ENCODE data around the gene VKORC1L1.
"Not testable (repeated sequence)": the region's sequence is repeated elsewhere in the genome, so short reads cannot be mapped to it uniquely, and the experiment has no call there.

Gene VKORC1L1

GRCh38 chr7:65892161-65892560, 19.3 kb downstream of the VKORC1L1 start:
- no peak for DNase-seq (ENCODE audit: low spot score)
- in situ Hi-C loops (cut with MboI; ENCODE audit: low sequenced_read_pairs, unreplicated experiment), result no loop called here
- TF ChIP-seq, protein P1, sequence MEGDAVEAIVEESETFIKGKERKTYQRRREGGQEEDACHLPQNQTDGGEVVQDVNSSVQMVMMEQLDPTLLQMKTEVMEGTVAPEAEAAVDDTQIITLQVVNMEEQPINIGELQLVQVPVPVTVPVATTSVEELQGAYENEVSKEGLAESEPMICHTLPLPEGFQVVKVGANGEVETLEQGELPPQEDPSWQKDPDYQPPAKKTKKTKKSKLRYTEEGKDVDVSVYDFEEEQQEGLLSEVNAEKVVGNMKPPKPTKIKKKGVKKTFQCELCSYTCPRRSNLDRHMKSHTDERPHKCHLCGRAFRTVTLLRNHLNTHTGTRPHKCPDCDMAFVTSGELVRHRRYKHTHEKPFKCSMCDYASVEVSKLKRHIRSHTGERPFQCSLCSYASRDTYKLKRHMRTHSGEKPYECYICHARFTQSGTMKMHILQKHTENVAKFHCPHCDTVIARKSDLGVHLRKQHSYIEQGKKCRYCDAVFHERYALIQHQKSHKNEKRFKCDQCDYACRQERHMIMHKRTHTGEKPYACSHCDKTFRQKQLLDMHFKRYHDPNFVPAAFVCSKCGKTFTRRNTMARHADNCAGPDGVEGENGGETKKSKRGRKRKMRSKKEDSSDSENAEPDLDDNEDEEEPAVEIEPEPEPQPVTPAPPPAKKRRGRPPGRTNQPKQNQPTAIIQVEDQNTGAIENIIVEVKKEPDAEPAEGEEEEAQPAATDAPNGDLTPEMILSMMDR (IDR thresholded peaks at IDR 0.05; ENCODE audit: borderline replicate concordance, control extremely low read depth, extremely low read depth, insufficient read depth, missing control alignments), result no peak

DNA sequence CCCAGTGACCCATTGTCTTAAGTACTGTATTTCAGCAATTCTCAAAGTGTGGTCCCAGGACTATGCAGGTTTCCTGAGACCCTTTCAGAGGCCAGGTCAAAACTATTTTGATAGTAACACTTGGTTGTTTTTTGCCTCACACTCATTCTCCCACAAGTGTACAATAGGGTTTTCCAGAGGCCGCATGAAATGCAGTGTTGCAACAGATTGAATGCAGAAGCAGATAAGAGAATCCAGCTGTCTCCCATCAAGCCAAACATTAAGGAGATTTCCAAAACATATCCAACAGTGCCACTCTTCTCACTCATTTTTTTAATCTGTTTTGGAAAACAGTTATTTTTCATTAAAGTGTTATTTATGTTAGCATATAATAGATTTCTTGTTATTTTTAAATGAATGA, 20.0 kb downstream of the VKORC1L1 start:
- no peak for DNase-seq (ENCODE audit: low spot score)
- TF ChIP-seq, protein P1 (IDR thresholded peaks at IDR 0.05; ENCODE audit: borderline replicate concordance, control extremely low read depth, extremely low read depth, insufficient read depth, missing control alignments), result no peak
- in situ Hi-C loops (cut with MboI; ENCODE audit: low sequenced_read_pairs, unreplicated experiment), result no loop called here

DNA sequence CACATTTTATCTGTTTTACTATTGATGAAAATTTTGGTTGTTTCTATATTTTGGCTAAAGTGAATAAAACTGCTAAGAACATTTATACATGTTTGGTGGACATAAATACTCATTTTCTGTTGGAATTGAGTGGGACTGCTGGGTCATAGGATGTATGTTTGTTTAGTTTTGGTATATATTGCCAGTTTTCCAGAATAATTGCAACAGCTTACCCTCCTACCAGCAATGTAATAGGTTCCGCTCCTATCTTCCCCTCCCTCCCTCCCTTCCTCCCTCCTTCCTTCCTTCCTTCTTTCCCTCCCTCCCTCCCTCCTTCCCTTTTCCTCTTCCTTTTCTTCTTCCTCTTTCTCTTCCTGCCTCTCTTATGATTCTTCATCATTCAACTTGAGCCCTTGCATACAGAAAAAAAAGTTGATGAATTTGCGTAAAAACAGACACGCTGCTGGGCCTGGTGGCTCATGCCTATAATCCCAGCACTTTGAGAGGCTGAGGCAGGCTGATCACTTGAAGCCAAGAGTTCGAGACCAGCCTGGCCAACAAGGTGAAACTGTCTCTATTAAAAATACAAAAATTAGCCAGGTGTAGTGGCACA, 23.5 kb downstream of the VKORC1L1 start:
- TF ChIP-seq, protein P1 (IDR thresholded peaks at IDR 0.05; ENCODE audit: borderline replicate concordance, control extremely low read depth, extremely low read depth, insufficient read depth, missing control alignments), result no peak
- in situ Hi-C loops (cut with MboI; ENCODE audit: low sequenced_read_pairs, unreplicated experiment), result no loop called here
- no peak for DNase-seq (ENCODE audit: low spot score)

GRCh38 chr7:65897289-65897688, 24.4 kb downstream of the VKORC1L1 start:
- in situ Hi-C loops (cut with MboI; ENCODE audit: low sequenced_read_pairs, unreplicated experiment); DNase-seq (ENCODE audit: low spot score): not testable (repeated sequence)

DNA sequence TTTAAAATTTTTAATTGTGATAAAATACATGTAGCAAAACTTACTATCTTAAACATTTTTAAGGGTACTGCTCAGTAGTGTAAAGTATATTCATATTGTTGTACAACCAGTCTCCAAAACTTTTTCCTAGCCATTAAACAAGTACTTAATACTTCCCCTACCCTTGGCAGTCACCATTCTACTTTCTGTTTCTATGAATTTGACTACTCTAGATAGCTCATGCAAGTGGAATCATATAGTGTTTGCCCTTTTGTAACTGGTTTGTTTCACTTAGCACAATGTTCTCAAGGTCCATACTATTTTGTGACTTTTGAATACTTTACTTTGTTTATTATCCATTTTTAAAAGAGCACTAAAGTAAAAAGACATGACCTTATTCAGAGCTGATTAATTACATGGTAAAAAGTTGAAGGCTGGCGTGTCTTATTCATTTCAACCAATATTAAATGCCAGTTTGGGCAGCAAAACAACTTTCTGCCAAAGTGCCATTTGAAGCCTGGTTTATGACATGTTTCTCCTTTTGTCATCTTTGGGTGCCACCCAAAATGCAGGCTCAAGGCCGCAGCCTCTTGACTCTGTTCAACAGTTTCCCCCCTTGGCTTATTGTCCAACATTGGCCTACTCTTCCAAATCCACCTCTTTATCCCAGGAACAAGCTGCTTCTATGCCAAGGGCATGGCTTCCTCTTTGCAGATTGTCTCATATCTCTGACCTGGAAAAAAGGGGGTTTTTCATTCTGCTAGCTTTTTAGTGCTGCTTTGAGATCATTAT, 26.0 kb downstream of the VKORC1L1 start:
- DNase-seq (ENCODE audit: low spot score); in situ Hi-C loops (cut with MboI; ENCODE audit: low sequenced_read_pairs, unreplicated experiment): not testable (repeated sequence)

DNA sequence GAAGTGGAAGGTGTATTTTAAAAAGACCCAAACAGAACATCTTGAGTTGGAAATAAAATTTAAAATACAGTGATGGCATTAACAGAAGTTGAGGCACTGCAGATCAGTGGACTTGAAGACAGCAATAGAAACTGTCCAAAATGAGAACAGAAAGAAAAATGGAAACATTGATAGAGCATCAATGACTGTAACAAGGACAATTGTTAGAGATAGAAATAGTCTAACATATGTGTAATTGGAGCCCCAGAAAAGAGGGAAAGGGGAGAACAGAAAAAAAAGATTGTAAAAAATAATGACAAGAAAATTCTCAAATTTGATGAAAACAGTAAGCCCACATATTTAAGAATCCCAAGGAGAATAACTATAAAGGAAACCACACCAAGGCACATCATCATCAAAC, 29.4 kb downstream of the VKORC1L1 start:
- in situ Hi-C loops (cut with MboI; ENCODE audit: low sequenced_read_pairs, unreplicated experiment), result no loop called here
- TF ChIP-seq, protein P1 (IDR thresholded peaks at IDR 0.05; ENCODE audit: borderline replicate concordance, control extremely low read depth, extremely low read depth, insufficient read depth, missing control alignments), result no peak
- DNase-seq (ENCODE audit: low spot score), result no peak

GRCh38 chr7:65907501-65908198, 34.8 kb downstream of the VKORC1L1 start:
- no peak for DNase-seq (ENCODE audit: low spot score)
- TF ChIP-seq, protein P1 (IDR thresholded peaks at IDR 0.05; ENCODE audit: borderline replicate concordance, control extremely low read depth, extremely low read depth, insufficient read depth, missing control alignments), result no peak
- in situ Hi-C loops (cut with MboI; ENCODE audit: low sequenced_read_pairs, unreplicated experiment), result no loop called here

All from GM13976 (cell line).